Gastroesophageal sphincter (tissue), 3 donors: ENCODE measurements around the gene SYNM.
A peak's percentile ranks its signal among the peaks of the same experiment; 100 is the strongest.

Source experiments
- POLR2AphosphoS5 ChIP-seq: sonication (generic); formaldehyde crosslinking; IDR thresholded peaks from one replicate; pipeline ENCODE4 v1.6.1; 2017; ENCODE audit warnings: antibody characterized with exemption
- TF ChIP-seq, protein P1 (sequence below), 4 experiments: fragments of 200-600 bp in 2 of 4; fragments of 450-650 bp in 2 of 4; sonication (generic) in 1 of 4; IDR thresholded peaks; one replicate each; pipeline ENCODE4 v1.5.1; 2017 to 2019; ENCODE audit warnings: antibody characterized with exemption in 4 of 4, mild to moderate bottlenecking in 2 of 4, moderate library complexity in 2 of 4

DNA sequence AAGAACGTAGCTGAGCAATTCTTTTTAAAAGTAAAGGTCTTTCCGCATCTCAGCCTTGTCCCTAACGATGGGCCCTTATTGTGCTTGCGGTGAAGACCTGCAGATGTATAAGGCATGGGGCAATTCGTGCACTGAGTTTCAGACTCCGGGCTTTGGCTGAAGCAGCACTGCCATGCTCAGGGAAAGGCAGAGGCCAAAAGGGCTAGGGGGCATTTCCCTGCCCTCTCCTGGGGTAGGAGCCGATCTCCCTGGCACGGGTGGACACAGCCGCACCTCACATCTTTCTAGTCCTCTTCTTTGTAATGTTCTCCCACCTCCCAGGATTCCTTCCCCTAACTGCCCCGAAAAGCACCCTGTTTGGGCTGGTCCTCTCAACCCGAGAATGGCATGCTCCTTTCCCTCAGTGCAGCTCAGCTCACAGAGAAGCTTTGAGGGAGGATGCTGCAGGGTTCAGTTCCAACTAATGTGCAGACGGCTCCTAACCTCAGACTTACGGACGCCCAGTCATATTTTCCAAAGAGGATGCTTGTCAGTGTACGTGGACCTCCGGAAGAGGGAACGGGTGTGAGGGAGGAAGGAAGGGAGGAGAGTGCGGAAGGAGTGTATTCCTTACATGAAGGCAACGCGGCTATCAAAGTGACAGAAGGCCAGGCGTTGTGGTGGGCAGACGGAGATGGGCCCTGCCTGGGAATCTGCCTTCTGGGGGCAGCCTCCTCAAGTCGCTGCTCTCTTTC lies 61.2 kb downstream of the SYNM start:
- TF ChIP-seq, protein P1, sequence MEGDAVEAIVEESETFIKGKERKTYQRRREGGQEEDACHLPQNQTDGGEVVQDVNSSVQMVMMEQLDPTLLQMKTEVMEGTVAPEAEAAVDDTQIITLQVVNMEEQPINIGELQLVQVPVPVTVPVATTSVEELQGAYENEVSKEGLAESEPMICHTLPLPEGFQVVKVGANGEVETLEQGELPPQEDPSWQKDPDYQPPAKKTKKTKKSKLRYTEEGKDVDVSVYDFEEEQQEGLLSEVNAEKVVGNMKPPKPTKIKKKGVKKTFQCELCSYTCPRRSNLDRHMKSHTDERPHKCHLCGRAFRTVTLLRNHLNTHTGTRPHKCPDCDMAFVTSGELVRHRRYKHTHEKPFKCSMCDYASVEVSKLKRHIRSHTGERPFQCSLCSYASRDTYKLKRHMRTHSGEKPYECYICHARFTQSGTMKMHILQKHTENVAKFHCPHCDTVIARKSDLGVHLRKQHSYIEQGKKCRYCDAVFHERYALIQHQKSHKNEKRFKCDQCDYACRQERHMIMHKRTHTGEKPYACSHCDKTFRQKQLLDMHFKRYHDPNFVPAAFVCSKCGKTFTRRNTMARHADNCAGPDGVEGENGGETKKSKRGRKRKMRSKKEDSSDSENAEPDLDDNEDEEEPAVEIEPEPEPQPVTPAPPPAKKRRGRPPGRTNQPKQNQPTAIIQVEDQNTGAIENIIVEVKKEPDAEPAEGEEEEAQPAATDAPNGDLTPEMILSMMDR (IDR thresholded peaks at IDR 0.05): no peak
- peak; percentile 28 for TF ChIP-seq POLR2AphosphoS5
